ENCODE data around the gene PRSS21. TPM values are rescaled to one million over a fixed set of nuclear protein-coding genes. Genes with fewer than 3 reads are reported as not detected.

Gene PRSS21
- polyA plus RNA-seq, 1 of the 3 experiments (the other 2 are of a cell fraction) = not detected

DNA sequence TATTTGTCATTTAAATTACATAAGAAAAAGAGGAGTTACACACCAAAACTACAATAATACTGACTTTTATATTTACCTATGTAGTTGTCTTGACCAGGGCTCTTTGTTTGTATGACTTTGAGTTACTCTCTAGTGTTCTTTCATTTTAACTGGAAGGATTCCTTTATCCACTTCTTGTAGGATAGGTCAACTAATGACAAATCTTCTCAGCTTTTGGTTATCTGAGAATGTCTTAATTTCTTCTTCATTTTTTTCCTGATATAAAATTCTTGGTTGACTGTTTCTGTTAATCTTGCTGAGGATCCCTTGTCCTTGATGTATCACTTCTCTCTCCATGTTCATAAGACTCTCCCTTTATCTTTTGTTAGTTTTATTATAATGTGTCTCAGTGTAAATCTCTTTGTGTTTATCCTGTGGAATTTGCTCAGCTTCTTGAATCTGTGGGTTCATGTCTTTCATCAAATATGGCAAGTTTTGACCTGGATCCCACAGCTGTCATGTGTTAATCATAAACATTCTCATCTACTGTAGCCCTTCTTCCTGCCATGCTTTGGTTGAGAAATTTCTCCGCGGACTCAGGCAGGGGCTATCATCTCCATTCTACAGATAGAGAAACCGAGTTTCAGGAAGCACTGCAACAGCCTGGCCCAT, 13.4 kb upstream of the PRSS21 start:
- Histone ChIP-seq H3K79me2 (ENCODE audit: insufficient read depth) (no peaks in the 10 kb centered on the region), H3F3A (replicated peaks; ENCODE audit: insufficient read depth) (no peaks in the 10 kb centered on the region), H3K9ac (no peak overlapping the region), H3K9me2 (no peaks in the 10 kb centered on the region), H3K4me2 (no peak overlapping the region), H3K9me3 (no peaks in the 10 kb centered on the region), H3K36me3 (replicated peaks in 1 of 2; ENCODE audit: control insufficient read depth in 1 of 2, insufficient read depth in 2 of 2, low read length in 1 of 2) (no peaks in the 10 kb centered on the region), H3K4me3 (ENCODE audit: low read depth in 2 of 2, low read length in 1 of 2) (no peak overlapping the region; a peak in 1 of 4 replicates), H3K27me3 (ENCODE audit: insufficient read depth) (no peaks in the 10 kb centered on the region), H3K27ac (ENCODE audit: low read depth in 2 of 2, low read length in 1 of 2) (no peak overlapping the region), H4K20me1 (ENCODE audit: insufficient read depth) (no peaks in the 10 kb centered on the region), H2AFZ (ENCODE audit: low read depth) (no peak overlapping the region), H3K4me1 (ENCODE audit: control insufficient read depth in 1 of 2, insufficient read depth in 2 of 2, low read depth in 1 of 2, low read length in 1 of 2) (peaks cover 0 to 7% of the 10 kb centered on the region in 2 experiments; a peak in 1 of 4 replicates)
- ChIA-PET CTCF (no interaction called here), POLR2A (no interaction called here)
- 62% methylated on average over 3 of the region's 3 CpGs for WGBS (ENCODE audit: low lambda C conversion rate)
- DNase-seq = no peak
- TF ChIP-seq TCF12 (IDR thresholded peaks at IDR 0.05) (no peak), CHD2 (IDR thresholded peaks at IDR 0.05; ENCODE audit: low read length, partially characterized antibody) (no peak), RFX5 (IDR thresholded peaks at IDR 0.05; ENCODE audit: low read length) (no peak), PBX3 (IDR thresholded peaks at IDR 0.05) (no peak), NFIC (IDR thresholded peaks at IDR 0.05; ENCODE audit: borderline replicate concordance) (no peak), CTCF (IDR thresholded peaks at IDR 0.05) (no peak), TAF1 (IDR thresholded peaks at IDR 0.05; ENCODE audit: borderline replicate concordance, low read depth, low read length) (no peak), MAX (IDR thresholded peaks at IDR 0.05; ENCODE audit: low read depth) (no peak)
- TF ChIP-seq, protein P1, sequence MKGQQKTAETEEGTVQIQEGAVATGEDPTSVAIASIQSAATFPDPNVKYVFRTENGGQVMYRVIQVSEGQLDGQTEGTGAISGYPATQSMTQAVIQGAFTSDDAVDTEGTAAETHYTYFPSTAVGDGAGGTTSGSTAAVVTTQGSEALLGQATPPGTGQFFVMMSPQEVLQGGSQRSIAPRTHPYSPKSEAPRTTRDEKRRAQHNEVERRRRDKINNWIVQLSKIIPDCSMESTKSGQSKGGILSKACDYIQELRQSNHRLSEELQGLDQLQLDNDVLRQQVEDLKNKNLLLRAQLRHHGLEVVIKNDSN (IDR thresholded peaks at IDR 0.05; ENCODE audit: borderline replicate concordance, low read depth) = no peak

DNA sequence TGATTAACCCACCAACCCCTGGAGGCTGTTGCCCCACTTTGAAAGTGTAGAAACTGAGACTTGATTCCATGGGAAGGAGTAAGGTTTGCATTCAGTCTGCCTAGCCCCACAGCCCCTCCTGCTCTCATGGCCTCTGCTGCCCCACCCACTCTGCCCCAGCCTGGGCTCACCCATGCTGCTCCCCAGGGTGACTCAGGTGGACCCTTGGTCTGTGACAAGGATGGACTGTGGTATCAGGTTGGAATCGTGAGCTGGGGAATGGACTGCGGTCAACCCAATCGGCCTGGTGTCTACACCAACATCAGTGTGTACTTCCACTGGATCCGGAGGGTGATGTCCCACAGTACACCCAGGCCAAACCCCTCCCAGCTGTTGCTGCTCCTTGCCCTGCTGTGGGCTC, 12.3 kb upstream of the PRSS21 start:
- no peak for DNase-seq
- no peaks in the 10 kb centered on the region for H4K20me1 ChIP-seq (ENCODE audit: insufficient read depth)
- no peaks in the 10 kb centered on the region for H3K9me3 ChIP-seq
- no peak for TF ChIP-seq FOXM1 (IDR thresholded peaks at IDR 0.05; ENCODE audit: low read depth)
- TF ChIP-seq MXI1 (IDR thresholded peaks at IDR 0.05; ENCODE audit: low read depth, low read length) = no peak
- no peak for TF ChIP-seq FOXJ3 (CRISPR knock-in tag; IDR thresholded peaks at IDR 0.05)
- TF ChIP-seq GABPA (IDR thresholded peaks at IDR 0.05; ENCODE audit: low read depth) = no peak
- no peak for TF ChIP-seq CHD2 (IDR thresholded peaks at IDR 0.05; ENCODE audit: low read length, partially characterized antibody)
- TF ChIP-seq MAX (IDR thresholded peaks at IDR 0.05; ENCODE audit: low read depth) = no peak
- TF ChIP-seq JUND (IDR thresholded peaks at IDR 0.05) = no peak
- TF ChIP-seq RXRA (IDR thresholded peaks at IDR 0.05; ENCODE audit: borderline replicate concordance, low read depth) = no peak
- TF ChIP-seq TEAD4 (IDR thresholded peaks at IDR 0.05; ENCODE audit: borderline replicate concordance, insufficient read depth) = no peak
- CTCF ChIA-PET = no interaction called here
- no peak overlapping the region for H3K27ac ChIP-seq (ENCODE audit: low read depth in 2 of 2, low read length in 1 of 2)
- no peaks in the 10 kb centered on the region for H3K27me3 ChIP-seq (ENCODE audit: insufficient read depth)
- H3K4me2 ChIP-seq = no peak overlapping the region
- no peak overlapping the region for H3K4me3 ChIP-seq (ENCODE audit: low read depth in 2 of 2, low read length in 1 of 2)
- POLR2A ChIA-PET = no interaction called here
- H3K36me3 ChIP-seq (replicated peaks in 1 of 2; ENCODE audit: control insufficient read depth in 1 of 2, insufficient read depth in 2 of 2, low read length in 1 of 2) = no peaks in the 10 kb centered on the region
- H2AFZ ChIP-seq (ENCODE audit: low read depth) = no peak overlapping the region
- no peaks in the 10 kb centered on the region for H3K9me2 ChIP-seq
- no peaks in the 10 kb centered on the region for H3K79me2 ChIP-seq (ENCODE audit: insufficient read depth)
- H3K9ac ChIP-seq = no peak overlapping the region
- peaks cover 0 to under 1% of the 10 kb centered on the region in 2 experiments; a peak in 1 of 4 replicates for H3K4me1 ChIP-seq (ENCODE audit: control insufficient read depth in 1 of 2, insufficient read depth in 2 of 2, low read depth in 1 of 2, low read length in 1 of 2)
- no CpG with 5 or more reads among the region's 4 CpGs for WGBS (ENCODE audit: low lambda C conversion rate)
- no peaks in the 10 kb centered on the region for H3F3A ChIP-seq (replicated peaks; ENCODE audit: insufficient read depth)
